ENCODE data around the gene SFSWAP.

SFSWAP gene

GRCh38 chr12:131824450-131824849, 113.6 kb downstream of the SFSWAP start:
- no peak for DNase-seq

- no peak for DNase-seq
Observed at GRCh38 chr12:131825146-131825892, 114.4 kb downstream of the SFSWAP start.

DNA sequence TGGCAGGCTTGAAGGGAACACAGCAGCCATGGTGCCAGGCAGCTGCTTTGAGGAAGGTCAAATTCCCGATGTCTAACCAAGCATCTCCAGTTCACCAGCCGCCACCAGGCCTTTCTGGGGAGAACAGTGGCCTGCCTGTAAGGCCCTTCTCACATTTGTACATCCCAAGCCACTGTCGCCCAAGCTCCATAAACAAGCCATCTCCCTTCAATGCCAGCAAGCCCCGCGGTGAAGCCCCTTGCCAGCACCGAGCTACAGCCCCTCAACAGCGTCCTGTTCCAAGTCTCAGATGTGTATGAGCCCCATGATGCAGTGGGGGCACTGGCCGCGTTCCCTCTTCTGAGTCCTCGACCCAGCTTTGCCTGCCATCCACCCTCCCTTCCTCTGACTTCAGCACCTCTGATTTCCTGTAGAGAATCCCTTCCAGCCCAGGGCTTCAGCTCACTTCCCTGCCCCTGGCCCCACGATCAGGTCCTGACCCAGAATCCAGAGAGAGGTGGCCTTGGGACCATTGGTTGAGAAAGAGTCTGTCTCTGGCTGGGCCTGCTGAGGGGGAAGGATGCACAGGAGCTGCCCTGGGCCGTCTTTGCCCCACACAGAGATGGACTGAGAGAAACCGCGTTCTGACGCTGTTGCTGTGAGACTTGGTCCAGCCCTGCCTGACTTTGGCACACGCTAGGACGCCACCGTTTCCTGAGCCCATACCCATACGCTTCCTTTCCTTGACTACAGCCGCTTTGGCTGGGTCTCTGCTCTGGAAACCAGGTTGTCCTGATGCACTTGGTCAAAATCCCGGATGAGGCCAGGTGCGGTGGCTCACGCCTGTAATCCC, 115.4 kb downstream of the SFSWAP start:
- no peak for DNase-seq

DNA sequence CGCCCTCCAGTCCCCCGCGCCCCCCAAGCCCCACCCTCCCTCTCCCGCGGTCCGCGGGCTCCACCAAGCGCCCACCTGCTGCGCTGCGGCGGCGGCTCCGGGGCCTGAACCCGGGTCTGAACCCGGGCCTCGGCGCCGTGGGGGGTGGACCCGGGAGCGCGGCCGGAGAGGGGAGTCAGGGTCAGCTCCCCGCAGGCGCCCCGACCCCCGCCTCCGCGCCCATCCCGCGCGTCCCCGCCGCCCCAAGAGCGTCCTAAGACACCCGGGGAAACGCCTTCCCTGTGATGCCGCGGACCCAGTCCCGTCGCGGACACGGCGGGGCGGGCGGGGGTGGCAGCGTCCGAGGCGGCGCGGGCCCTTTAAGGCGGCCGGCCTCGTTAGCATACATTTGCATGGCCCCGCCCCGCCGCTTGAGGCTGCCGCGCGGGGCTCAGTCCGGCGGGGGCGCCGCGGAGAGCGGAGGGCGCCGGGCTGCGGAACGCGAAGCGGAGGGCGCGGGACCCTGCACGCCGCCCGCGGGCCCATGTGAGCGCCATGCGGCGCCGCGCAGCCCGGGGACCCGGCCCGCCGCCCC, 117.2 kb downstream of the SFSWAP start, which contains the start of gene MMP17:
TSS of gene MMP17 (plus strand) at position 433 of the 574 bp plus-strand sequence. CDS start at position 535, 102 bp downstream.
- peak; percentile 50 for DNase-seq

GRCh38 chr12:131828671-131829355, 117.9 kb downstream of the SFSWAP start:
- DNase-seq, result peak; percentile 54

DNA sequence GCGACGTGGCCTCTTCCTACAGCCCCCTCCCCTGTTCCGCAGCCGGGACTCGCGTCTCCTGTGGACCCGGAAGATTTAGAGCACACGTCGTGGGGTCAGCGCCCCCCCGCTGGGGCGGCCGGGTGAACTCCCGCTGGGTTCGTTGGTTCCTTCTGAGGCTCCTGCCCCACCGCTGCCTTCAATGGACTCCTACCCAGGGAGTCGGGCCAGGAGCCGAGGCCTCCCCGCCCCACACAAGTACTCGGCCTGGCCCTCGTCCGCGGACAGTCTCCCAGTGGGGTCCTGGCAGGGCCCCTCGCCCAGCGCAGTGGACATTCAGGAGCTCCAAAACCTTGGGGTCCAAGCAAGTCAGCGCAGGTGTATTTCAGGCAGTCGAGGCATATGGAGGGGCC, 118.5 kb downstream of the SFSWAP start:
- peak; percentile 54 for DNase-seq

- DNase-seq, result peak; percentile 36
Observed at GRCh38 chr12:131829791-131830334, 119.0 kb downstream of the SFSWAP start.

DNA sequence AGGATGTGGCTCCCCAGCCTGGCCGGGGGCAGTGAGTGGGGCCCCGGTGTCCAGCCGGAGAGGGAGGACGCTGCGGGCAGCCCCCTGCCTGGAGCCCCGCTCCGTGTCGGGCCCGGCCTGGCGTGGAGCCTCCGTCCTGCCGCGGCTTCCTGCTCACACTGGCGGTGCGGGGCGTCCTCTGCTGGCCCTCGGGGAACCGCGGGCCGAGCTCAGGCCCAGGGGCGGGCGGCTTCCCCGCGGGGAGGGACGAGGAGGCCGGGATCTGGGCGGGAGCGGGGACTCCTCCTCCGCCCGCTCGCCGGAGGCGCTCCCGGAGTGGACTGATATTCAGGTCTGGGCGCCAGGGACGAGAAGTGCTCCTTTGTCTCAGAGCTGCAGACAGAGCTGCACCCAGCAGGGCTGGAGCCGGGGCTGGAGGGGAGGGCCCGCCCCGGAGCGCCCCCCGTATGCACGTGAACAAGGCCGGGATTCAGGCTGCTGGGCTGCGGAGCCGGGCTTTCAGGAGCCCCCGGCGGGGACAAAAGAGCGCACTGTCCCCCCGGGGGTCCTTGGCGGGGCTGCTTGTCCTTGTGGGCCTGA, 119.5 kb downstream of the SFSWAP start:
- peak; percentile 89 for DNase-seq

- DNase-seq, result peak; percentile 78
Observed at GRCh38 chr12:131830914-131831571, 120.2 kb downstream of the SFSWAP start.

GRCh38 chr12:131831635-131832041, 120.7 kb downstream of the SFSWAP start:
- DNase-seq, result peak; percentile 82

- DNase-seq, result peak; percentile 80
Observed at GRCh38 chr12:131832321-131833231, 121.7 kb downstream of the SFSWAP start.

GRCh38 chr12:131833288-131833895, 122.5 kb downstream of the SFSWAP start:
- DNase-seq, result no peak

- no peak for DNase-seq
Observed at GRCh38 chr12:131833896-131834641, 123.2 kb downstream of the SFSWAP start.

DNA sequence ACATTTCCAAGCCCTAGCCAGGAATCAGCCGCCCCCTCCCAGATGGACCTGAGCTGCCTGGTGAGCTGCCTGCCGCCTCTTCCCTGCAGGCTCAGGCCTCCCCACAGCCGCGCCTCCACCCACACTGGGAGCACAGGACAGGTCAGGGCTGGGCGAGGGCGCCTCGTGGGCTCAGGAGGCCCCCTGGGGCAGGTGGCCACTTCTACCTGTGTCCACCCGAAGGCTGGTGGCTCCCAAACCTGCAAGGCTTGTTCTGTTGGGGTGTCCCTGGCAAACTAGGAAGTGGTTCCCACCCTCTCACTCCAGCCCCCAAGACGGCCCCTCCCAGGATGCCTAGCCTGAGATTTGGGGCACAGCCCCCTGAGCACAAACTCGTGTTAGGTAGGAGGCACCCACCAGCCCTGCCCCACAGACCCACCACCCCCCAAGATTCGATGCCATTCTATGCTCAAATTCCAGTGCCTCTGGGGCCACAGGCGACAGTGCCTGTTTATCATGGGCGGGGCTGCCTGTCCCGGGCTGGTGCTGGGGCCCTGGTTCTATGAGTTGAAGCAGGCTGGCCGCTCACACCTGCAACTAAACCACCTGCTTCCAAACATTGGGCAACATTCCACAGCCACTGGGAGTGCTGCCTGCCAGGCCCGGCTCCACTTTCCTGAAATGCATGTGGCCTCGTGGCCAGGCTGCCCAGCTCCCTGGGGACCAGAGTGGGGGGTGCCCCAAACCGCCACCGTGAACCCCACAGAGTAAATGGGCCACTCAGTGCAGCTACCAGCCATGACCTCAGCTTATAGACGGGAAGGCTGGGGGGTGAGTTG, 124.1 kb downstream of the SFSWAP start:
- DNase-seq, result no peak

DNA sequence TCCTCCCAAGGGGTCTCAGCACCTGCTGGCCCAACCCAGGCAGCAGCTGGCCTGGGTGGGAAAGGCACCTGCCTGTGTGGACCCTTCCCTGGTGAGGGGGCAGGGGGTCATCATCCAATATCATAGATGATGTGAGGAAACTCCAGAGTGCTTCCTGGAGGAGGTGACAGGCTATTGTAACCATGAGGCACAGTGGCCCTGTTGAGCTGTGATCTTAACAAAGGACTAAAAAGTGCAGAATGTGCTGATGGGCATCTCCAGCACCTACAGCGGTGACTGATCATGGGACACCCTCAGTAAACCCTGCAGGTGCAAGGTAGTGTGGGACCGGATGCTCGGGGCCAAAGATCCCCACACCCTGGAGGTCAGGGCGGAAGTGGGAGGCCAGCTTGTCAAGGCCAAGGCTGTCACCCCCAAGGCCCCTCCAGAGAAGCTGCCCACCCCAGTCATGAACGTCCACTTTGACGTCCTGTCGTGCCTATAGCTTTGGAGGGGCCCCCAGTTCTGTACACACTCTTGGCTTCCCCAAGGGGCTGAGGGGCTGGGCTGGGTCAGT, 124.8 kb downstream of the SFSWAP start:
- no peak for DNase-seq

GRCh38 chr12:131836193-131836592, 125.3 kb downstream of the SFSWAP start:
- DNase-seq, result no peak

DNA sequence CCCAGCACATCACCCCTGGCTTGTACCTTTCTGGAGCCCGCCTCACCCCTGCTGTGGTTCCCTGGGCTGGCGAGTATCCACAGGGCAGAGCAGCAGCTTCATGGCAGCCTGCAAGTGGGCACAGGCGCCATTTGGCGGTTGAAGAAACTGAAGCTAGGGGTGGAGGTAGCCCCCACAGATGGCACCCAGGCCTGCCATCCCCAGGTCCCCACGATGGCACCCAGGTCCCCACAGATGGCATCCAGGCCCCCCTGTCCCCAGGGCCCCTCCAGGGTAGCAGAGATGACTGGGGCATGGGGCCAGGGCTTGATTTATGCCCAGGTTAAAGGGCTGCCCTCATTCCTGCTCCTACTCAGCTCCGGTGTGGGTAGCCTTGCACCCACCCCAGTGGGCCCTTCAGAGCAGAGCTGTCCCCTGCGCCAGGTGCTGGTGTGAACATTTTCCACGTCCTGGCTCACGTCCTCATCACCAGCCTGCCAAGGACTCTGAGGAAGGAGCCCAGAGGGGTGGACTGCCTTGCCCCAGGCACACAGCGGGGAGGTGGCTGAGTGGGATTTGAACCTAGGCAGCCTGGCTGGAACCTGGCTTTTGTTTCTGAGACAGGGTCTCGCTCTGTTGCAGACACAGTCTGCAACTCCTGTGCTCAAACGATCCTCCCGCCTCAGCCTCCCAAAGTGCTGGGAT, 126.0 kb downstream of the SFSWAP start:
- no peak for DNase-seq
